NCI-H2107 treated with DMSO at 0.1 percent for 48 hours (cell line): ENCODE data around the gene HAUS5.
"Not testable (repeated sequence)": the region's sequence is repeated elsewhere in the genome, so short reads cannot be mapped to it uniquely, and the experiment has no call there.

Experiments used
- DNase-seq: peaks from one replicate; lab custom pipeline; 2025; ENCODE audit not compliant: unreplicated experiment; lab: John Stamatoyannopoulos, UW

HAUS5 gene

GRCh38 chr19:35607170-35607569 is 5.4 kb upstream of the HAUS5 start:
- not testable (repeated sequence) for DNase-seq

- no peak for DNase-seq
These were observed 4.9 kb upstream of the HAUS5 start for GRCh38 chr19:35607661-35608060.

DNA sequence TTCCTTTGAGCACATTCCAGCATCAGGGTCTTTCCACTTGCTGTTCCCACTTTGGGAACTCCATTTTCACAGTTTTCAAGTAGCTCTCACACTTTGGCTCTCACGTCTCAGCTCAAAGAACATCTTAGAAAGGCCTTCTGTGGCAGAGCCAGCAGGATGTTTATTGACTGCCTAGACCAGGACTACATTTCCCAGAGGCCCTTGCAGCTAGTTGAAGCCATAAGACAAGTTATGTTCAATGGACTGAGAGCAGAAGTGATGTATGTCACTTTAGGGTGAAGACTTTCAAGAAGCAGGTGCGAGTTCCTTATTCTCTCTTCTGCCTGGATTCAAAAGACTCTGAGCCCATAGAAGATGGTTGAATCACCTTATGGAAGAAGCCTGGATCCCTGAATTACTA is 4.3 kb upstream of the HAUS5 start:
- no peak for DNase-seq

DNA sequence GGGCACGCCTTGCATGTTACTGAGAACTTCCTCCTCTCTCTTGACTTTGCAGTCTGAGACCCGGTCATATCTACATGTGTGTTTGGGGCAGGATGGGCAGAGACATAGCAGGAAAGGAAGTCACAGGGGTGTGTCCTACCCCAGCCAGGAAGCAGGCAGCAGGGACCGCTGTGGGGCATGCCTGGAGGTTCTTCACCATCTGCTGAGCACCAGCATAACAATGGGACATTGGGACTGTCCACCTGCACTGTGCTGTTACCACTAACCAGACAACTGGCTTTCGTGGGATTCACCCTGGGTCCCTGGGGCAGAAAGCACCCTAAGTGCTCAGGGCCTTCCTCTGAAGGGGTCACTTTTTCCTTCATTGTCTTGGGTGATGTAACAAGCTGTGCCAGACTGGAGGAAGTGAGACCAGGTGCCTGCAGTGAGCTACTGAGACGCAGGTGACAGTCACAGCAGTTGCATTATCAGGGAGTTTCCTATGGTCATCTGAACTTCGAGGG is 2.6 kb upstream of the HAUS5 start:
- DNase-seq, result no peak

- no peak for DNase-seq
These were observed 344 bp upstream of the HAUS5 start for GRCh38 chr19:35612224-35612558.

DNA sequence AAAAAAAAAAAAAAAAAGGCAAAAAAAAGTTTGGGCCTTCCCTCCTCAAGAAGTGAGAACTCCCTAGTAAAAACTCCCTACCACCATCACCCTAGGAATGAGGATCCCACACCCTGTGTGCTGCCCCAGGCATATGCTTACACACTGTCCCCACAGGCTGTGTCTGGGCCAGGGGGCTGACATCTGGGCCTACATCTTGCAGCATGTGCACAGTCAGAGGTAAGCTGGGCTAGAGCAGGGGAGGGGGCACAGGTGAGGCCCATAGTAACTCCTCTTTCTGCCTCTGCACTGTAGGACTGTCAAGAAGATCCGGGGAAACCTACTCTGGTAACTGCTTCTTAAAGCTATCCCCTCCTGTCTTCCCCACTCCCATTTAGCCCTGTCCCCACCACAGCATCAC is 1.0 kb downstream of the HAUS5 start:
- no peak for DNase-seq

DNA sequence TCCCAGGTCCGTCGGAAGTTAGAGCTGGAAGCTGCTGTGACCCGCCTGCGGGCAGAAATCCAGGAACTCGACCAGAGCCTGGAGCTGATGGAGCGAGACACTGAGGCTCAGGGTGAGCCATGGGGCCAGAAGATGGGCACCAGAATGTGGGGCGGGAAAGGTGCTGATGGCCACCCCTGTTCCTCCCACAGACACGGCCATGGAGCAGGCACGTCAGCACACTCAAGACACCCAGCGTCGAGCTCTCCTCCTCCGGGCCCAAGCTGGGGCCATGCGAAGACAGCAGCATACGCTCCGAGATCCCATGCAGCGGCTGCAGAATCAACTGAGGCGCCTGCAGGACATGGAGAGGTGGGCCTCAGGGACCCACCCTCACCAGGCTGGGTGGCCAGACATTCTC is 2.5 kb downstream of the HAUS5 start:
- DNase-seq, result no peak

- DNase-seq, result no peak
These were observed 6.3 kb downstream of the HAUS5 start for GRCh38 chr19:35618857-35619256.

DNA sequence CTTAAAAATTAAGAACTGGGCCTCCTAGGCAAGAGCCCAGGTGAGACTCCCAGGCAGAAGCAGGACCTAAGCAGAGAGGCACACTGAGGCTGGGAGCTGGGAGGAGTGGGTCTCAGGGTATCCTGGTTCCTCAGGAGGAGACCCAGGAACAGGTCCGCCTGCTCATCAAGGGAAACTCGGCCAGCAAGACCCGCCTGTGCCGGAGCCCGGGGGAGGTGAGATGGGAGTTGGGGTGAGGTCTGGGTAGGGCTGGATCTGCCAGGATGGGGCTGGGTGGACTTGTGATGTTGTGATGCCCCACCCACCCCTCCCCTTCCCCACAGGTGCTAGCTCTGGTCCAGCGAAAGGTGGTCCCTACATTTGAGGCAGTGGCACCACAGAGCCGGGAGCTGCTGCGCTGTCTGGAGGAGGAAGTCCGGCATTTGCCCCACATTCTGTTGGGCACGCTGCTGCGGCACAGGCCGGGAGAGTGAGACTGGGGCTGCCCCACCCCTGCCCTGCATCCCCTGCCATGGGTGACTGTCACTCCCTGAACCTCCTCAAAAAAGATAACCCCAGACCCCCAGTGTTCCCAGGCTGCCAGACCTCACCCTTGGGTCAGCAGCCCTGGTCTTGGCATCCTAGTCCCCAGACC is 6.9 kb downstream of the HAUS5 start:
- DNase-seq, result no peak

DNA sequence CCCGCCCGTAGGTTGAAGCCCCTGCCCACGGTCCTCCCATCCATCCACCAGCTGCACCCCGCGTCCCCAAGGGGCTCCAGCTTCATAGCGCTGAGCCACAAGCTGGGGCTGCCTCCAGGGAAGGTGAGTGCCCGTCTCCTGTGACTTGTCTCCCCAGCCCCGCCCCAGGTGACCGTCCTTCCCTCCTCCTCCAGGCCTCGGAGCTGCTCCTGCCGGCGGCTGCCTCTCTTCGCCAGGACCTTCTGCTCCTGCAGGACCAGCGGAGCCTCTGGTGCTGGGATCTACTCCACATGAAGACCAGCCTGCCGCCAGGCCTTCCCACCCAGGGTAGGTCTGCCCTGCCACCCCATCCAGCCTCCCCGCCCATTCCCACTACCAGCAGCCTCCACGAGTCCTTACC is 7.5 kb downstream of the HAUS5 start:
- no peak for DNase-seq

DNA sequence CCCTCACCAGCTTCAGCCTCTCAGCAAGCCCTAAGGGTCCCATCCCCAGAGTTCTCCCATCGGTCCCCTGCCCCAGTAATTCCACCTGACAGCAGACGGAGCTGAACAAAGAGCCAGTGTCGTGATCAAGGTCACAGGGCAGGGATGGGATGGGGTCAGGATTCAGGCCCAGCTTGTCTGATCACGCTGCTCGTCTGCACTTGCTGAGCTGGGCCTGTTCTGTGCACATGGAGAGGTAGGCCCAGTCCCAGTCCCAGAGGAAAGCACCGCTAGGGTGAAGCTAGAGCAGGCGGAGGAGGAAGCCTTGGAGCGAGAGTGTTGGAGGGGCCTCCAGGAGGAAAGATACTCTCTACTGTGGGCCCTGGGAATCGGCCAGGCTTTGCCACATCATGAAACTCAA is 9.2 kb downstream of the HAUS5 start:
- DNase-seq, result no peak

DNA sequence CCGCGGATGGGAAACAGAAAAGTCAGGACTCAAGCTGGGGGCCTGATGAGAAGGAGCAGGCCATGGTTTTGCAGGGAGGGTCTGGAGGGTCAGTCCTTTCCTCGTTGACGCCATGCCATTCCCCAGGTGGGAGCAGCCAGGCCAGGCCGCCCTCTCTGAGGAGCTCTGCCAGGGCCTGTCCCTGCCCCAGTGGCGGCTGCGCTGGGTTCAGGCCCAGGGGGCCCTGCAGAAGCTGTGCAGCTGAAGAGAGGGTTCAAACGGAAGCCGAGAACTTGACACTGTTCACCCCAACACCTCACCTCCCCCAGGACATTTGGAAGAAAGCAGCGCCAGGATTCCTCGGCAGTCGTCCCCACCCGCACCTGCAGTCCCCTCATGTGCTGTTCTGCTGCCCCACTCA is 10.2 kb downstream of the HAUS5 start:
- DNase-seq, result no peak

DNA sequence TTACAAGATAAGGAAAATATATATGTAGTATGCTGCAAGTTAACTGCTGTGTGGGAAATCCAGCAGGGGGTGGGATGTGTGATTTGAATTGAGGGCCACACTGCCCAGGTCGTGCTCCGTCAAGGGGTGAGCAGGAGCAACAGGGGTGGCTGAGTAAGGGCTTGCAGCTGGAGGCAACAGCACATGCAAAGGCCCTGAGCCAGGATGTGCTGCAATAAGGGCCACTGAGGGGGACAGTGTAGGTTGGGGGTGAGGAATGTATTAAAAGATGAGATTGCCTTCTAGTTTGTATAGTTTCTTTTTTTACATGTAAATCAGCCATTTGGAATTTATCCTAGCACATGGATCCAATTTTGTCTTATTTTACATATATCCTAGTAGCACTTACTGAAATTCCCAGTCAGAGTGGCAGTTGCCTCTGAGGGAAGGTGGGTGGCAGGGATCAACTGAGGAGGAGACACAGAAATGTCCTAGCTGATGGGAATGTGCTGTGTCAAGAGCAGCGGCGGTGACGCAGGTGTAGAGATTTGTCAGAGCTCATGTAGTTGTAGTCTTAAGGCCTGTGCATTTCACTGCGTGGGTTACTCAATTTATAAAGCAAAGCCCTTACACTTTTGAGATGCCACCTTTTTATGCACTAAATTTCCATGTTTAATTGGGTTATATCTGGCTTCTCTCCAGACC is 10.9 kb downstream of the HAUS5 start:
- DNase-seq, result no peak

DNA sequence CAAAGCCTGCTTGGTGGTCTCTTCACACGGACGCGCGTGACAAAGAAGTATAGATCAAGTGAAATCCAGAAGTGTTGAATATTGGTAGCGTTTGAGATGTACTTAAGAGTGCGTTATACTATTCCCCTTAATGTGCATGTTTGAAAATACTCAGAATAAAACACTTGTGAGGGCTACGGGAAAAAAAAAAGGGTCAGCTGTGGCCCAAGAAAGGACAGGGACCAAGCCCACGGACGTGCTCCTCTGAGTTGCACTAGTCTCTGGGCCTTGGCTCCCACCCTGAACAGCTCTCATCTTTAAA is 15.7 kb downstream of the HAUS5 start:
- DNase-seq, result no peak

DNA sequence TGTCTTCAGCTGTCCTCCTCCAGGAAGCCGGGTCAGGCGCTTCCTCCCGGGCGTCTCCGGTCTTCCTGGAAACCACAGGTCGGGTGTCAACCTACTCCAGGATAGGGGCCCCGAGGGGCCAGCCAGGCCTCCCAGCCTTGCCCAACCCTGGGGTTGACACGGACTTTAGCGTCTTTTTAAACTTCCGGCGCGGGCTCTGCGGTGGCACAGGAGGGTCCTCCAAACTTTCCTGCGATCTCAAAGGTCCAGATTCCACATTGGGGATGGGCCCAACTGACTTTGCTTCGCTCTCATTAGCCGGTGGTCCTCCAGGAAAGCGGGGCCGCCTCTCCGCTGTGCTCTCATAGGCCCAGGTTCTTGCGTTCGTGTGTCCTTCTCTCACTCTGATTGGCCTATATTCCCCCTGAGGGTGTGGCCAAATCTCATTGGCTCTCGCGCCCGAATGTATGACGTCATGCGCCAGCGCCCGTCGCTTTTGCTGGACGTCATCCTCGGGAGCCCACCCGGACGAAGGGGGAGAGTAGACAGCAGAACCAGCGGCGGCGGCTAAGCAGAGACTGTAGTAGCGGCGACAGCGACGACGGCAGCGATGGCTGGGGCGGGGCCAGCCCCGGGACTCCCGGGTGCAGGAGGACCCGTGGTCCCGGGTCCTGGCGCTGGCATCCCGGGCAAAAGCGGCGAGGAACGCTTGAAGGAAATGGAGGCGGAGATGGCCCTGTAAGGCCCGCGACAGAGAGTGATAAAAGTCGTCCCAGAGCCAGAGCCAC is 16.2 kb downstream of the HAUS5 start, which contains the start of gene RBM42:
TSS of gene RBM42 (plus strand) at position 472 of the 767 bp plus-strand sequence. CDS start at position 590, 118 bp downstream.
- DNase-seq, result peak; percentile 93

DNA sequence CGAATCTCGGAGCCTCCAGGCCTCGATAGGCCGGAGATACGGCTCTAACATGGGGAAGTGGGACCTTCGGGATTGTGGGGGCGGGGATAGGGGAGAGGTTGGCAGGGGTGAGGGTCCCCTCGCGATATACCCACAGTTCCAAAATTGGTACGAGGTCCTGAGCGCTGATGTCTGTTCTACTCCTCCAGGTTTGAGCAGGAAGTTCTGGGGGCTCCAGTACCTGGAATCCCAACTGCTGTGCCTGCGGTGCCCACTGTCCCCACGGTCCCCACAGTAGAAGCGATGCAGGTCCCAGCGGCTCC is 16.7 kb downstream of the HAUS5 start:
- DNase-seq, result no peak

- no peak for DNase-seq
These were observed 21.3 kb downstream of the HAUS5 start for GRCh38 chr19:35633727-35634440.

GRCh38 chr19:35636651-35637050 is 24.1 kb downstream of the HAUS5 start:
- DNase-seq, result no peak

- DNase-seq, result no peak
These were observed 24.6 kb downstream of the HAUS5 start for GRCh38 chr19:35637165-35637564.

GRCh38 chr19:35639321-35639639 is 26.7 kb downstream of the HAUS5 start:
- DNase-seq, result no peak

DNA sequence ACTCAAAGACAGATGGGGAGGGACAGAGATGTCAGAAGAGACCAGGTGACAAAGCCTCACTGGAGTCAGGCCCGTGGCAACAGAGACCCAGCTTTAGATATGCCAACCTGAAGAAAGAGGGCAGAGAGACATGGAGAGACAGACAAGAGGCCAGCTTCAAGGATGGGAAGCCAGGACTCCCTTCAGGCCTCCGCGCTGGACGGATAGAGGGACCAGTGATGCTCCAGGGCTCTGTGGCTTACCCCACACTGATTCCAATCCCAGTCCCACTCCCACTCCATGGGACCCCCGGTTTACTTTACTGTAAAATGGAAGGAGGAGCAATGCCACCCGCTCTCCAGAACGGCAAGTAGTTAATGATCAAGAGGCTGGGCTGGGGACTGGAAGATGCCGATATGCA is 27.3 kb downstream of the HAUS5 start:
- no peak for DNase-seq
